Measurements from ENCODE around the gene MARCKSL1. TPM values are rescaled to one million over a fixed set of nuclear protein-coding genes. Genes with fewer than 3 reads are reported as not detected.

MARCKSL1 gene
- total RNA-seq, 1 donor from 2014 or later, result 730 TPM

Other genes with a start within 250 kb of the MARCKSL1 start
- 95.3 TPM for gene KPNA6, start 228.2 kb downstream of the MARCKSL1 start, total RNA-seq (ENCODE audit: unreplicated experiment)
- 65.3 TPM for gene TXLNA, start 156.6 kb downstream of the MARCKSL1 start, total RNA-seq (ENCODE audit: unreplicated experiment)
- 22.9 TPM for gene CCDC28B, start 135.6 kb downstream of the MARCKSL1 start, total RNA-seq (ENCODE audit: unreplicated experiment)
- gene IQCC, start 130.6 kb downstream of the MARCKSL1 start, total RNA-seq (ENCODE audit: unreplicated experiment), result 1.9 TPM
- not detected for gene DCDC2B, start 127.1 kb downstream of the MARCKSL1 start, total RNA-seq (ENCODE audit: unreplicated experiment)
- 23.2 TPM for gene TMEM234, start 113.9 kb downstream of the MARCKSL1 start, total RNA-seq (ENCODE audit: unreplicated experiment)
- 174 TPM for gene EIF3I, start 113.8 kb downstream of the MARCKSL1 start, total RNA-seq (ENCODE audit: unreplicated experiment)
- gene FAM167B, start 89.0 kb downstream of the MARCKSL1 start, total RNA-seq (ENCODE audit: unreplicated experiment), result 1.4 TPM
- 1.1 TPM for gene LCK, start 85.0 kb downstream of the MARCKSL1 start, total RNA-seq (ENCODE audit: unreplicated experiment)
- gene HDAC1, start 44.1 kb downstream of the MARCKSL1 start, total RNA-seq (ENCODE audit: unreplicated experiment), result 143 TPM
- gene FAM229A, start 26.3 kb upstream of the MARCKSL1 start, total RNA-seq (ENCODE audit: unreplicated experiment), result 8.5 TPM
- 0.67 TPM for gene TSSK3, start 26.3 kb upstream of the MARCKSL1 start, total RNA-seq (ENCODE audit: unreplicated experiment)
- gene BSDC1, start 58.2 kb upstream of the MARCKSL1 start, total RNA-seq (ENCODE audit: unreplicated experiment), result 79.0 TPM
- 0.92 TPM for gene ZBTB8B, start 128.8 kb upstream of the MARCKSL1 start, total RNA-seq (ENCODE audit: unreplicated experiment)
- 17.4 TPM for gene ZBTB8A, start 203.2 kb upstream of the MARCKSL1 start, total RNA-seq (ENCODE audit: unreplicated experiment)